H1 (cell line): Measurements from ENCODE around the gene SYCE3. TPM values are rescaled to one million over a fixed set of nuclear protein-coding genes. Genes with fewer than 3 reads are reported as not detected.

Source experiments
- BACH1 ChIP-seq: IDR thresholded peaks from 2 replicates; pipeline ENCODE4 v1.6.1; 2012; ENCODE audit warnings: low read length, improper control_type of control experiment
- CTCF ChIP-seq, 3 experiments: IDR thresholded peaks; 1 replicate in 2 of 3; 2 replicates in 1 of 3; pipeline versions ENCODE4 v1.5.1 to v1.6.1; 2011; ENCODE audit warnings: low read length in 3 of 3, mild to moderate bottlenecking in 3 of 3, inconsistent platforms in 2 of 3, low read depth in 1 of 3, moderate library complexity in 1 of 3; ENCODE audit not compliant: insufficient read depth in 1 of 3; ENCODE audit errors: control extremely low read depth in 1 of 3
- RNF2 ChIP-seq: fragments of 200-900, 300-1000 bp; sonication (generic); IDR thresholded peaks from 2 replicates; pipeline ENCODE4 v1.7.1; 2016; ENCODE audit warnings: borderline replicate concordance, low read depth, mild to moderate bottlenecking, antibody characterized with exemption, low read length; ENCODE audit not compliant: poor library complexity, severe bottlenecking; ENCODE audit errors: missing control alignments
- SP1 ChIP-seq: IDR thresholded peaks from 2 replicates; pipeline ENCODE4 v1.6.1; 2011; ENCODE audit warnings: low read depth, low read length
- SP2 ChIP-seq: IDR thresholded peaks from 2 replicates; pipeline ENCODE4 v1.6.1; 2012; ENCODE audit warnings: mild to moderate bottlenecking, low read length, inconsistent platforms
- TCF12 ChIP-seq: IDR thresholded peaks from 2 replicates; pipeline ENCODE4 v1.6.1; 2011; ENCODE audit warnings: low read depth, mild to moderate bottlenecking, low read length
- polyA plus RNA-seq, 7 experiments: library from polyadenylated mRNA; depleted of rRNA in 3 of 7; stranded (reverse) in 5 of 7; unstranded in 2 of 7; fragments of >200 nt in 5 of 7; fragments of 200-250 nt in 2 of 7; gene quantifications; 1 replicate in 5 of 7; 2 replicates in 1 of 7; 4 replicates in 1 of 7; pipeline versions ENCODE4 v1.2.1 to v1.2.3, GENCODE V29; 2011 to 2013; ENCODE audit warnings: missing spikeins in 2 of 7, mixed read lengths in 2 of 7
- total RNA-seq: library from RNA; stranded (reverse); fragmentation: NEBNext Ultra II Directional; extraction: Animal tissue kit (Norgen Biotek cat#: 25700); gene quantifications from 2 replicates; pipeline ENCODE4 v1.2.1, GENCODE V29; 2021

Gene SYCE3
- total and polyA plus RNA-seq, 2 of the 8 experiments (the other 6 are each of a cell fraction or from before 2014, with no cell fraction given), result 1.9 TPM; not detected in 1

- TF ChIP-seq BACH1, result no peak
- TF ChIP-seq SP1, result no peak
- TF ChIP-seq SP2, result no peak
- no peak for TF ChIP-seq RNF2
- TF ChIP-seq CTCF (IDR thresholded peaks at IDR 0.05; ENCODE audit: control extremely low read depth in 1 of 3, insufficient read depth in 1 of 3, low read depth in 1 of 3, low read length in 3 of 3), result no peak
- no peak for TF ChIP-seq TCF12
These were observed 55.9 kb downstream of the SYCE3 start (continued) for GRCh38 chr22:50506611-50507420.
